HG02610 (cell line): ENCODE data around the gene SRR.

Experiments used
- ATAC-seq: cut with Tn5 transposase; IDR thresholded peaks from one replicate; pipeline ENCODE4 v1.9.1; 2021; ENCODE audit warnings: mild to moderate bottlenecking, moderate library complexity; ENCODE audit not compliant: unreplicated experiment

The SRR gene

DNA sequence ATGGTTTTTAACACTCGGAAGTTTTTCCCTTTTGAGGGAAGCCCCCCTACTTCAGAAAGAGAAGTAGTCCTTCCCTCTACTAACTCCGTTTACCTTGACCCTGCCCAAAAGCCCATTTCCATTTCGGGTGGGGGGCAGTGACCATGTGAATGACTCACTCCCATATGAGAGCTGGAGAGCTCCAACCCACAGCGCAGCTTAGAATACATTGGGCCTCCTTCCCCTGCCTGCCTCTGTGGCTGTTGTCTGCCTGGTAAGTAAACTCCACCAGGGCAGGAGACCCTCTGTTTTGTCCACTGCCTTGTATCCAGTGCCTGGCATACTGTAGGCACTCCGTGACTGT, 34.5 kb downstream of the SRR start:
- ATAC-seq, result no peak

DNA sequence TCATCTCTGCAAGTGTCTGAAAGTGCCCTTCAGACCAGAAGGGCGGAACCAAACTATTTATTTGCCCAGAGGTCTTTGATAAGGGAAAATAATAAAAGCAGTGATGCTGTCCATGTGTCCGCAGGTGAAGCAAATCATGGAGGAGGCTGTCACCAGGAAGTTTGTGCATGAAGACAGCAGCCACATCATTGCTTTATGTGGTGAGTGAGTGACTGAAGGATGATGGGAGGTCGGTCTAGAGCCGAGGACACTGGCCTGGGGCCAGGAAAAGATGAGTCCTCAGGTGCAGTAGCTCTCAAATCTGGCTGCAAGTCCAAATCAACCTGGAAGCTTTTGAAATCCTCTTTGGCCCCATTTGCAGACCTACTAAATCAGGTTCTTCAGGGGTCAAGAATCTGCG, 39.7 kb downstream of the SRR start:
- ATAC-seq, result no peak

DNA sequence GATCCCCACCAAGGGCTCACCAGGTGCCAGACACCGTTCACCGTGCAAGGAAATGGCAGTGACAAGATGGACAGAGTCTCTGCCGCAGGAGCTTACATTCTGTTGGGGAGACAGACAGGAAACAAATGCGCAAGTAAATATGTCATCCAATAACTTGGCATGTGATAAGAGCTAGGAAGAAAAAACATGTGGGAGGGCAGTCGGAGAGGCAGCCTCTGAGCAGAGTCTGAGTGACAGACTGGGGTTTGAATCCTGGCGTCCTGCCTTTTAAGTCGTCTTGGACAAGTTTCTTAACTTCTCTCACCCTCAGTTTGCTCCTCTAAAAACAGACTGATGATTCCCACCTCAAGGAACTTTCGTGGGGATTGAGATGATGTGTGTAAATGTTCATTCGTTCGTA, 40.8 kb downstream of the SRR start:
- ATAC-seq, result no peak

DNA sequence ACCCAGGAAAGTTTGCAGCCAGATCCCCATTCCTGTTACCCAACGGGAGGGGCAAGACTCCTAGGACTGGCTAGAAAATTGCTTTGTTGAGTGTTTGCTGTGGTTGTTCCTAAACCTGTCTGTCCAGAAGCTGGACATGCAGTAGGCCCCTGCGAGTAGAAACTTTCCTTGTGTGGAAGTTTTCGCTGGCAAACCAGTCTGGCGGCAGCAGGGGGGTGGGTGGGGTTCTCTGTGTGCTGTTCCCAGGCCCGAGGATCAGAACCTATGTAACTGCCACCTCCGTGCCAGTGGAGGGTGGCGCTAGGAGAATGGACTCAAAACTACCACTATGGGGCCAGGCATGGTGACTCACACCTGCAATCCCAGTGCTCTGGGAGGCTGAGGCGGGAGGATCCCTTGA, 42.7 kb downstream of the SRR start:
- ATAC-seq, result no peak

DNA sequence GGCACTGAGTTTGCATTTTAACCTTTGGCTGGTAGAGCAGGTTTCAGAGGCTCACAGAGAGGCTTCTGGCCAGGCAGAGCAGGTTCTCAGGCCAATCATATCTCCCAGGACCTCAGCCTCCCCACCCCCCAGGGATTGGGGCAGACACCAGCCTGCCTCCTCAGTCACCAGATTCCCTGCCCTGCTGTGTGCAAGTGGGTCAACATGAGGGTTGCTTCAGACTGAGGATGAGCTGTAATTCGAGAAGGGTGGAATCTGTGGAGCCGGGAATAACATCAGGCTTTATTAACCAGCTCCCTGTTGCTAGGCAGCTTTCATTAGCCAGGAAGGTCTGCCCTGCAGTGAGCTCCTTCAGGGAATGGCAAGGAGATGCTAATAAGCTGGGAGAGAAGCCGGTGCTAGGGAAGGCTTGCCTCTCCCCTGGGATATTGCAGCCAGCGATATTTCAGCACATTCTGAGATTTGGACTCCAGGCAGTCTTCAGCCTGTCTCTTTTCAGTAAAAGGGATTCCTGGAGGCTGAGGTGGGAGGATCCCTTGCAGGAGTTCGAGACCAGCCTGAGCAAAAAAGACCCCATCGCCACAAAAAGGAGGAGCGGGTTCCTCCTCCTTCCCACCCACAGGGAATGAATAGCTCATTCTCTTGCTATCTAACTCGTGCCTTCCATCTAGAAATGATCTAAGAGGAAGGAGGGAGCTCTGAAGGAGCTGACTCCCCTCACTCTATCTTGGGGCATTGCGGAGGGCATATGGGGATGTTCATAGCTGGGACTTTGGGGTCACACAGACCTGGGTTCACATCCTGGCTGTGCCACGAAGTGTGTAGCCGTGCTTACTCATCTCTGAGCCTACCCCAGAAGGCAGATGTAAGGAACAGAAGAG, 44.3 kb downstream of the SRR start:
- ATAC-seq, result no peak

DNA sequence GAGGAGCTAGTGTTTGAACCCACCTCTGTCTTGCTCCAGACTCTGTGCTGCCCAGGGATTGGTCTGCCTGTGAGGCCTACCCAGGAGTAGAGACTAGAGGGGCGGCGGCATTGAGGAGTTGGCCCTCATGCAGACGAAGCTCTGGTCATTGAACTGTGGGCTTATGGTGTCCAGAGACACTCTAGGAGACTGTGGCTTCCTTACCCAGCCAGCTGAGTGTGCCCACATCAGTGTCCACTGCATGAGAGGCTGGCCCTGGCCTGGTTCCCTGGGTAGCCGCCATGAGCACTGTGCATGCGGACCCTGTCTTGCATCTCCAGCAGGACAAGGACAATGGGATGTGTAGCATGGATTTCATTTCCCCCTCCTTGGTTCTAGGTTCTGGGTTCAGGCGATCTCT, 47.5 kb downstream of the SRR start:
- ATAC-seq, result no peak

DNA sequence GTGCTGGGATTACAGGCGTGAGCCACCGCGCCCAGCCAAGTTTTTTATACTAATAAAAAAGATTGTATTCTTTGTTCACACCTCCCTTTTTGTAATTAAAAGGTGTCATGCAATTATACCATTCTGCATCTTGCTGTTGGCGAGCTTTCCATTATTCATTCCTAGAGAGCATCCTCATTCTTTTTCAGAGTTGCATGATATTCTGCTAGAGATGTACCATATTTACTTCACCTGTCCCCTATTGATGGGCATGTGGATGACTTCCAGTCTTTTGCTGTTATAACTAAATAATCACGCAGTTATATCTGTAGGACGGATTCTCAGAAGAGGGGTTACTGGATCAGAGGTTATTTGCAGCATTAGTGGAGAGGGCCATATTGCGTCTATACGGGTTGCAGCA, 50.6 kb downstream of the SRR start:
- no peak for ATAC-seq

DNA sequence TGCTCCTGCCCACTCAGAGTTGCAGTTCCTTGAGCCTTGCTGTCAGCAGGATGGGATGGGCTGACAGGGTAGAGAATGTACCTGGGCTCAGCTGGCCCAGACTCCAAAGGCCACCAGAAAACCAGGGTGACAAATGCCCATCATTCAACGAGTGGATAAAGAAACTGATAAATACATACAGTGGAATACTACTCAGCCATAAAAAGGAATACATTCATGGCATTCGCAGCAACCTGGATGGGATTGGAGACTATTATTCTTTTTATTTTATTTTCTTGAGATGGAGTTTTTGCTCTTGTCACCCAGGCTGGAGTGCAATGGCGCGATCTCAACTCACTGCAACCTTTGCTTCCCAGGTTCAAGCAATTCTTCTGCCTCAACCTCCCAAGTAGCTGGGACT, 53.5 kb downstream of the SRR start:
- no peak for ATAC-seq

DNA sequence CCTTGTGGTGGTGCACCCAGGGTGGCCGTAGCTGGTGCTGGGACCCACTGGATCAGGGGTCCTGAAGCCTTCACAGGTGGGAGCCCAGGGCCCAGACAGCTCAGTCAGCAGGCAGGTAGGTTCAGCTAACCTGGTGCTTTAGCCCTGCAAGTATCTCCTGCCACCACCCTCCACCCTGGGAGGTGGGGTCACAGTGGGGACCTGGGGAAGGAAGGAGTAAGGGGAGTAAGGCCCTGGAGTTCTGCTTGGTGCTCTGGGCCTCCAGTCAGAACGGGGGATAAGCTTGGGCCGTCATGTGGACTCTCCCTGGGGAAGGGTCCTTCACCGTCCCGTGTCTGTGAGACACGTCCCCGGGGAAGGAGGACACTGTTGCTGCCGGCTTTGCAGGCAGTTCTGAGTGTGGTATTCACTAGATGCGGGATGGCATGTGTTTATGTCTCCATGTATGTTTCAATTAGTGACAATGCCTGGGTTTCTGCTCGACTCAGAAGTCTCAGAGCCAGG, 54.2 kb downstream of the SRR start:
- no peak for ATAC-seq

DNA sequence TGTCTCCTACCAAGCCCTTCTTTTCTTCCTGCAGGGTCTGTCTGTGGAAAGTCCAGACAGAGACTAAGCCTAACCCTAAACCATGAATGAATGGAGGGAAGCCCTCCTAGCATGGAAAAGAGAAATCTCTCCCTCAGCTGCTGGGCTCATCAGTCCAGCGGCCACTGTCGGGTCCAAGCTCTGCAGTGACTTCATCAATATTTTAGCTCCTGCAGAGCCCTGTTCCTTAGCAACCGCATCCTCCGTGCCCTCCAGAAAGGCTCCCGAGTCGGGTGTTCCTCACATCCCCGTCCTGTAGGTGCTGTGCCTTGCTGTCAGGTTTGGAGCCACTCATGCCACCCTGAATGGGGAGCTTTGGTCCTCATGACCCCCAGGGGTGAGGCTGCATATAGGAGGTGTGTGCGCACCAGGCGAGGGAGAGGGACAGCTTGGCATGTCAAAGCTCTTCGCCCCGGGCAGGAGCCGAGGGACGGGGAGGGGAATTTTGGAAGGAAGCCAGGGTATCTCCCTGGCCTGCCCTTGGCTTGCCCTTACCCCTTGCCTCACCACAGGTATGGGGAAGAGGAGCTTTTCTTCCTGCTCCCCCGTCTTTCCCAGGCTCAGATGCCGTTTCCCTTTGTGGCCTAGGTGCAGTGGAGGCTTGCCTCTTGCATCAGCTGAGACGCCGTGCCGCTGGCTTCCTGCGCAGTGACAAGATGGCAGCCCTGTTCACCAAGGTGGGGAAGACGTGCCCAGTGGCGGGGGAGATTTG, 57.4 kb downstream of the SRR start:
- no peak for ATAC-seq

DNA sequence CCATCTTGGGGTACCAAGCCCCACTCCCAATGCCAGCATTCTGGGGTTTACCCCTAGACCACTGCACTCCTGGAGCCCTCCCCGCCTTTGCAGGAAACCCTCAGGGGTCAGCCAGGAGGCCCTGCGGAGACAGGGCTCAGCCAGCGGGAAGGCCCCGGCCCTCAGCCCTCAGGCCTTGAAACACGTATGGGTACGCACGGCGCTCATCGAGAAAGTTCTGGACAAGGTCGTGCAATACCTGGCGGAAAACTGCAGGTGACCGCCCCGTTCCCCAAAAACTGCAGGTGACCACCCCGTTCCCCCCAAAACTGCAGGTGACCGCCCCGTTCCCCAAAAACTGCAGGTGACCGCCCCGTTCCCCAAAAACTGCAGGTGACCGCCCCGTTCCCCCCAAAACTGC, 58.3 kb downstream of the SRR start:
- ATAC-seq, result no peak

DNA sequence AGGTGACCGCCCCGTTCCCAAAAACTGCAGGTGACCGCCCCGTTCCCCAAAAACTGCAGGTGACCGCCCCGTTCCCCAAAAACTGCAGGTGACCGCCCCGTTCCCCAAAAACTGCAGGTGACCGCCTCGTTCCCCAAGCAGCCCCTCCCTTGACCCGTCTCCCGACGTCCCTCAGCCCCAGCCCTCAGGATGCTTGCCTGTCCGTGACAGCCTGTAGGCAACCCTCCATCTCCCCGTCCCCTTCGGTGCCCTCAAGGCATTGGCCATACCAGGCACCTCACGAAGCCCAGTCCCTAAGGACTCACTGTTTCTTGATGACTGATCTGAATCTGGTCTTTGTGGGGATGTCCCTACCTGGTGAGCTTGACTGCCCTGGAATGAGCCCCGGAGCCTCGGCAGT, 58.7 kb downstream of the SRR start:
- ATAC-seq, result no peak

DNA sequence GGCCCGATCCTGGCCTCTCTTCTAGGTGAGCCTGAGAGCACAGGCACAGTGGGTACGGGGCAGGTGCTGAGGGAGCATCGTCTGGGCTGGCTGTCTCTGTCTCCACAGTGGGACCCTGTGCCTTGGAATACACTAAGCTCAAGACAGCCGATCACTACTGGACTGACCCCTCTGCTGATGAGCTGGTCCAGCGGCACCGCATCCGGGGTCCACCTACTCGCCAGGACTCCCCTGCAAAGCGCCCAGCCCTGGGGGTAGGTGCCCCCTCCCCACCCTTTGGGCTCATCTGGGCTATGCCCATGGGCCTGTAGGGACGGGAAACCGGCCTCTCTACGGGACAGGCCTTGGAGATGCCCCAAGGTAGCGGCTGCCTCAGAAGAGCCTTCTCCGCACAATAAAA, 59.1 kb downstream of the SRR start:
- ATAC-seq, result no peak

DNA sequence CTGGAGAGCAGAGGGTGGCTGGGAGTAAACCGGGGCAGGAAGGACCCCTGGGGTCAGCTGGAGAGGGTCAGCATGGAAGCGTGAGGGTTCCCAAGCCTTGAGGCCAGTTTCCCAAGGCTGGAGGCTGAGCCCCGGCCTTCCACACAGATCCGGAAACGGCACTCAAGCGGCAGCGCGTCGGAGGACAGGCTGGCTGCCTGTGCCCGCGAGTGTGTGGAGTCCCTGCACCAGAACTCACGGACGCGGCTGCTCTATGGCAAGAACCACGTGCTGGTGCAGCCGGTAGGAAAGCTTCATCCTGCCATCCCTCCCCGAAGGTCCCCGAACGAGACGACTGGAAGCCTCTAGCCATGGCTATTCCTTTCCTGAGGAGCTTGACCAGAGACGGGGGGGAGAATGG, 59.6 kb downstream of the SRR start:
- no peak for ATAC-seq

DNA sequence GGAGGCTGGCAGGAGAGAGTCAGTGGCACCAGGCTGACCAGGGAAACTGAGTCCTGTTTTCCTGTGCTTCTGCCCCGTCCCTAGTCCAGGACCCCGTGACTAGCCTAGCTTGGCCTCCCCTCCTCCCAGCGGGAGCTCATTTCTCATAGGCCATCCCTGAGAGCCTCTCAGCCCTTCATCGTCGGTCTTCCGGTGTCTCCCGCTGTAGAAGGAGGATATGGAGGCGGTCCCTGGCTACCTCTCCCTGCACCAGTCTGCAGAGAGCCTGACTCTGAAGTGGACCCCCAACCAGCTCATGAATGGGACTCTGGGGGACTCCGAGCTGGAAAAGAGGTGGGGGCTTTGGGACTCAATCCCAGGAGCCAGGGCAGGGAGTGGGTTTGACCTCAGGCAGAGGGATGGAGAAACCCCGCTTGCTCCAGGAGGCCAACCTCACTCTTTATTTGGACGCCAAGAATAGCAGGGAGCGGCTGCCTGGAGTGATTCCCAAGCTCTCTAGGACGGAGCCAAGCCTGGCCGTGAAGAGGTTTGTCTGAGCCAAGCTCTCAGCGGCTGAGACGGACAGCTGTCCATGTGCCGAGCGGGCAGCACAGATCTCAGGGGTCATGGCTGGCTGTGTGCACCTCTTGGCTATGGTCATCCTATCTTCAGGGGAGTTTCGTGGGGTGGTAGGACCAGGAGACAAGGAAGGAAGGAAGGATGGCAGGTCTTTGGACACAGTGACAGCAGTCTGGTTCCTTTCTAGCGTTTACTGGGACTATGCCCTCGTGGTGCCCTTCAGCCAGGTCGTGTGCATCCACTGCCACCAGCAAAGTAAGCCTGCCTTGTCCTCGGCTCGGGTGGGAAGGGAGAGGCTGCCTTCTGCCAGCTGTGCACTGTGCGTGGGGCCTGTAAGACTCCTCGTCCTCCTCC, 60.4 kb downstream of the SRR start:
- no peak for ATAC-seq

DNA sequence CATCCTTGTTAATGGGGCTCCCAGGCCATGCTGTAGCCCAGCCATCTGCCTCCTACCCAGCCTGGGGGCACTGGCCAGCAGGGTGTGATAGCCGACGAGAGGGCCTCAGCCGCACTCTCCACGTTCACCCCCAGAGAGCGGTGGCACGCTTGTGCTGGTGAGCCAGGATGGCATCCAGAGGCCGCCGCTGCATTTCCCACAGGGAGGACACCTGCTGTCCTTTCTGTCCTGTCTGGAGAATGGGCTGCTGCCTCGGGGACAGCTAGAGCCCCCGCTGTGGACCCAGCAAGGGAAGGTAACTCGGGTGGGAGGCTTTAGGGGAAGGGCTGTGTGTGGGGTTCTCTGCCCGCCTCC, 61.0 kb downstream of the SRR start:
- no peak for ATAC-seq

DNA sequence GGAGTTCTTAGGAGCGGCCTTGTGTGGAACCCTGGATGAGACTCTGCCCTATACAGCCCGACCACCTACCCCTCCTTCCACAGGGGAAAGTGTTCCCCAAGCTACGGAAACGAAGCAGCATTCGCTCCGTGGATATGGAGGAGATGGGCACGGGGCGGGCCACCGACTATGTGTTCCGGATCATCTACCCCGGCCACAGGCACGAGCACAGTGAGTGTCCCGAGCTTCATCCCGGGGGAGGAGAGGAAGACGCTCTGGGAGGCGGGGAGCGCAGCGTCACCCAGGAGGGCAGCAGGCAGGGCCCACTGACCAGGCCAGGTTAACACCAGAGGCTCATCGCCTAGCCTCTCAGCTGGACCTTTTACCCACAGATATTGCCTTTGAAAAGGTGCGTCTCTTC, 61.4 kb downstream of the SRR start:
- ATAC-seq, result no peak

DNA sequence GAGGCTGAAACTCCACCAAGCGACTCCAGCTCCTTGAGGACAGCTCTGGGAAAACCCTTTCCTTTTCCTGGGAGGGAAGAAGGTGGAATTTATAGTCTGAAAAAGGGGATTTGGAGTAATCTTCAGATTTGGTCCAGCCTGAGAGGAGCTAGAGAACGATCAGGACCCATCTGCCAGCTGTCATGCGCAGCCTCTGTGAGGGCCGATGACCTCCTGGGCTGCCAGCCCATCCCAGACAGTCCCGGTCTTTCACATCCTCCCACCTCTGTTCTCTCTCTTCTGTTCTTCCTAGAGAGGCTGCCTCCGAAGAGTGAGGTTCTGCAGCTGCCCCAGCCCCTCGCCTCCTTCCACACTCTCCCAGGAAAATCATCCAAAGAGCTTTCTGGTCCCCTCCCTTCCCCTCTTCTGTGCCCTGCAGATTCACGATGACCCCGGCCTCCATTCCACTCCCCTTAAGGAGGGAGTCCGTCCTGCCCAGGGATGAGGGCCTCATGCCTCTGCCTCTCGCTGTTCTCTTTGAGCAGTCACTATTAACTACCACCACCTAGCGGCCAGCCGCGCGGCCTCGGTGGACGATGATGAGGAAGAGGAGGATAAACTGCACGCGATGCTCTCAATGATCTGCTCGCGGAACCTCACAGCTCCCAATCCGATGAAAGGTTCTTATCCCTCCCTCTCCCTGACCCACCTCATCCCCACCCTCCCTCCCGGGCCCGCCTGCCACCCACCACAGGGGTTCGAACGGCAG, 63.2 kb downstream of the SRR start:
- ATAC-seq, result no peak

DNA sequence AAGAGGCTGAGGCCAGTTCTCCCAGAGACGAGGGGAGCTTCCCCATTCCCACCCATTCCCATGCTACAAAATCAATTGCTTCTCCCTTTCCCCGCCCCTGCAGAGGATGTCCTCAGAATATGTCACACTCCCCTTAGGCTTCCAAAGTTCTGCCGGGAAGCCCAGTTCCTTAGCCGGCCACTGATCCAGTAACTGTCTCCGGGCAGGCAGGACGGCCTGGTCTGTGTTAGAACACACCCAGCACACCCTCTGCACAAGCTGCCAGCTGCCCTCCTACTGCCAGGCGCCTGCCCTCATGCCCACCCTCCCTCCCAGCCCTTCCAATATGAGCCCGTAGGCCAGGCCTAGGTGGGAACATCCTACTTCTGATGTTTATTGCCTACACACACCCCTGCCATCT, 64.6 kb downstream of the SRR start:
- no peak for ATAC-seq

DNA sequence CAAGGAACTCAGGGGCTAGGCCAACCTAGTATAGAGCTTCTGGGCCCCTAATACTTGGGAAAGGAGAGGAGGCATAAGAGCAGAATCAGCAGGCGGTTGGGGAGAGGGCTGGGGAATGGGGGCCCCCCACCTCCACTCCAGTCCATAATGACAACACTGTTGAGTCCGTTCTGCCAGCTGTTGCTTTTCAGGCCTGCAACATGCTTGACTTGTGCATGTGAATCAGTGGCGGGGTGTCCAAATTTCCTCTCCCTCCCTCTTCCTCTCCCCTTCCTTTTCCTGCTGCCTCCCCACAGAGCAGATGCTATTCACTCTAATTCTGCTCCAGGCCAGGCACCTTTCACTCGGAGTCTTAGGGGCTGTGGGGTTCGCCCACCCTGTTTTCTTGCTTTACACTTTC, 65.3 kb downstream of the SRR start:
- no peak for ATAC-seq
